H1 (cell line): ENCODE results near the gene MYO15B. TPM values are rescaled to one million over a fixed set of nuclear protein-coding genes. Genes with fewer than 3 reads are reported as not detected.

Experiments
- CTCF ChIA-PET: fragments of 300-600 bp; sonication (Branson Sonifier 250); formaldehyde crosslinking; loops from one replicate; lab custom pipeline; 2021; ENCODE audit not compliant: partially characterized antibody; lab: Charles Lee
- POLR2A ChIA-PET: fragments of 300-600 bp; sonication (Branson Sonifier 250); formaldehyde crosslinking; loops from one replicate; lab custom pipeline; 2021; ENCODE audit warnings: inconsistent platforms; ENCODE audit not compliant: partially characterized antibody; lab: Charles Lee
- DNase-seq, 2 experiments: peaks; one replicate each; pipeline versions ENCODE4 v3.0.0 to v3.0.0-alpha.2; 2010 to 2022; ENCODE audit warnings: low spot score in 2 of 2, low read depth in 1 of 2, mixed read lengths in 1 of 2
- FAIRE-seq: peaks from 2 replicates; lab custom pipeline; 2011; peaks lifted over from hg19 to GRCh38; lab: Jason Lieb, UNC
- H2AFZ ChIP-seq: 2 replicates; pipeline ENCODE4 v1.8.1; 2012; ENCODE audit warnings: low read length, inconsistent platforms
- H2AK5ac ChIP-seq: 2 replicates; pipeline ENCODE4 v1.6.1; 2013; ENCODE audit warnings: low read depth, low read length
- H2BK120ac ChIP-seq: replicated peaks from 2 replicates; pipeline ENCODE3; 2013; ENCODE audit warnings: low read depth, low read length, inconsistent platforms
- H2BK12ac ChIP-seq: 2 replicates; pipeline ENCODE4 v1.6.1; 2013; ENCODE audit warnings: low read depth, low read length
- H2BK15ac ChIP-seq: 2 replicates; pipeline ENCODE4 v1.6.1; 2013; ENCODE audit warnings: low read length
- H2BK20ac ChIP-seq: 2 replicates; pipeline ENCODE4 v1.6.1; 2013; ENCODE audit warnings: low read length
- H2BK5ac ChIP-seq: 2 replicates; pipeline ENCODE4 v1.6.1; 2013; ENCODE audit warnings: low read depth, low read length
- H3K14ac ChIP-seq: 2 replicates; pipeline ENCODE4 v1.6.1; 2013; ENCODE audit warnings: inconsistent platforms; ENCODE audit not compliant: insufficient read length
- H3K18ac ChIP-seq: 2 replicates; pipeline ENCODE4 v1.6.1; 2013; ENCODE audit warnings: low read length; ENCODE audit errors: extremely low read depth
- H3K23ac ChIP-seq: 2 replicates; pipeline ENCODE4 v1.6.1; 2013; ENCODE audit warnings: inconsistent platforms; ENCODE audit not compliant: insufficient read length
- H3K23me2 ChIP-seq: 2 replicates; pipeline ENCODE4 v1.6.1; 2013; ENCODE audit warnings: low read depth, low read length
- H3K27ac ChIP-seq: 2 replicates; pipeline ENCODE4 v1.6.1; 2011; ENCODE audit warnings: low read depth, low read length, inconsistent platforms
- H3K27me3 ChIP-seq, 4 experiments: replicated peaks in 1 of 4; 1 replicate in 1 of 4; 2 replicates in 3 of 4; pipeline versions ENCODE4 v1.6.1 to v1.8.1; 2011 to 2013; ENCODE audit warnings: low read length in 3 of 4, mild to moderate bottlenecking in 3 of 4, inconsistent platforms in 2 of 4, mixed read lengths in 2 of 4, moderate library complexity in 1 of 4; ENCODE audit not compliant: control insufficient read depth in 3 of 4, insufficient read depth in 3 of 4; ENCODE audit errors: extremely low read depth in 1 of 4
- H3K36me3 ChIP-seq, 4 experiments: 2 replicates each; pipeline versions ENCODE4 v1.6.1 to v1.8.1; 2011 to 2013; ENCODE audit warnings: mild to moderate bottlenecking in 4 of 4, low read length in 3 of 4, moderate library complexity in 2 of 4, control low read depth in 1 of 4, inconsistent platforms in 1 of 4; ENCODE audit not compliant: insufficient read depth in 4 of 4, control insufficient read depth in 2 of 4
- H3K4ac ChIP-seq: replicated peaks from 2 replicates; pipeline ENCODE3; 2013; ENCODE audit warnings: low read length, low read depth, mixed read lengths, inconsistent platforms; ENCODE audit not compliant: insufficient read length
- H3K4me1 ChIP-seq, 4 experiments: replicated peaks in 1 of 4; 1 replicate in 1 of 4; 2 replicates in 3 of 4; pipeline versions ENCODE4 v1.6.1 to v1.8.1; 2011 to 2013; ENCODE audit warnings: low read length in 3 of 4, inconsistent platforms in 2 of 4, mixed read lengths in 1 of 4; ENCODE audit not compliant: insufficient read depth in 4 of 4, control insufficient read depth in 3 of 4
- H3K4me2 ChIP-seq, 2 experiments: 2 replicates each; pipeline versions ENCODE4 v1.6.1 to v1.8.1; 2011 to 2013; ENCODE audit warnings: low read depth in 2 of 2, low read length in 2 of 2, control low read depth in 1 of 2, inconsistent platforms in 1 of 2, mild to moderate bottlenecking in 1 of 2; ENCODE audit not compliant: insufficient read depth in 1 of 2
- H3K4me3 ChIP-seq, 4 experiments: fragments of 200-600, 300-600 bp in 1 of 4; sonication (generic), shearing (Covaris generic), sonication (Bioruptor Twin) in 1 of 4; 2 replicates each; pipeline versions ENCODE4 v1.5.1 to v1.8.1; 2011 to 2016; ENCODE audit warnings: low read length in 4 of 4, low read depth in 3 of 4, control low read depth in 2 of 4, inconsistent platforms in 2 of 4, mild to moderate bottlenecking in 2 of 4, mixed read lengths in 1 of 4, moderate library complexity in 1 of 4; ENCODE audit not compliant: insufficient read depth in 2 of 4; ENCODE audit errors: extremely low read depth in 1 of 4
- H3K56ac ChIP-seq: replicated peaks from 2 replicates; pipeline ENCODE3; 2013; ENCODE audit warnings: low read depth, mild to moderate bottlenecking, mixed read lengths, low read length, inconsistent platforms; ENCODE audit not compliant: insufficient read length
- H3K79me1 ChIP-seq: 2 replicates; pipeline ENCODE4 v1.6.1; 2013; ENCODE audit warnings: low read depth, low read length, control low read depth
- H3K79me2 ChIP-seq, 2 experiments: 2 replicates each; pipeline versions ENCODE4 v1.6.1 to v1.8.1; 2012 to 2013; ENCODE audit warnings: low read length in 2 of 2, mild to moderate bottlenecking in 2 of 2, inconsistent platforms in 1 of 2; ENCODE audit not compliant: insufficient read depth in 2 of 2, control insufficient read depth in 1 of 2
- H3K9ac ChIP-seq, 4 experiments: replicated peaks in 1 of 4; 1 replicate in 1 of 4; 2 replicates in 3 of 4; pipeline versions ENCODE4 v1.6.1 to v1.8.1; 2011 to 2013; ENCODE audit warnings: low read depth in 3 of 4, low read length in 3 of 4, control low read depth in 2 of 4, mild to moderate bottlenecking in 2 of 4, moderate library complexity in 2 of 4, inconsistent platforms in 1 of 4; ENCODE audit errors: extremely low read depth in 1 of 4
- H3K9me3 ChIP-seq, 2 experiments: 2 replicates each; pipeline versions ENCODE4 v1.6.1 to v1.8.1; 2012 to 2013; ENCODE audit warnings: mild to moderate bottlenecking in 2 of 2, moderate library complexity in 2 of 2, control low read depth in 1 of 2, inconsistent platforms in 1 of 2, low read depth in 1 of 2, low read length in 1 of 2, mixed read lengths in 1 of 2; ENCODE audit not compliant: insufficient read depth in 2 of 2
- H4K20me1 ChIP-seq, 2 experiments: replicated peaks in 1 of 2; 2 replicates each; pipeline versions ENCODE3 to v1.8.1; 2011 to 2013; ENCODE audit warnings: inconsistent platforms in 2 of 2, low read length in 2 of 2, mild to moderate bottlenecking in 1 of 2; ENCODE audit not compliant: insufficient read depth in 2 of 2, control insufficient read depth in 1 of 2
- H4K5ac ChIP-seq: 2 replicates; pipeline ENCODE4 v1.6.1; 2013; ENCODE audit warnings: low read length, low read depth, mixed read lengths, inconsistent platforms; ENCODE audit not compliant: insufficient read length
- H4K8ac ChIP-seq: 2 replicates; pipeline ENCODE4 v1.8.0; 2013; ENCODE audit warnings: mild to moderate bottlenecking, moderate library complexity, low read length, inconsistent platforms; ENCODE audit not compliant: insufficient read depth; ENCODE audit errors: extremely low read depth
- H4K91ac ChIP-seq: replicated peaks from 2 replicates; pipeline ENCODE3; 2013; ENCODE audit warnings: low read length, mixed read lengths, inconsistent platforms; ENCODE audit not compliant: insufficient read length
- WGBS, 2 experiments: shearing (Covaris generic) in 1 of 2; methylation state at CpG; one replicate each; pipeline versions ENCODE4 v1.1.6 to v1.1.7; 2013 to 2015; ENCODE audit warnings: low lambda C conversion rate in 2 of 2, mixed read lengths in 2 of 2, inconsistent platforms in 1 of 2, low coverage in 1 of 2, missing lambda C conversion rate in 1 of 2; ENCODE audit not compliant: insufficient replicate concordance in 2 of 2, insufficient coverage in 1 of 2, insufficient read length in 1 of 2; ENCODE audit errors: extremely low coverage in 1 of 2, missing lambda C conversion rate in 1 of 2; 5-methylcytosine and 5-hydroxymethylcytosine counted together
- polyA plus RNA-seq, 7 experiments: library from polyadenylated mRNA; depleted of rRNA in 3 of 7; stranded (reverse) in 5 of 7; unstranded in 2 of 7; fragments of >200 nt in 5 of 7; fragments of 200-250 nt in 2 of 7; gene quantifications; 1 replicate in 5 of 7; 2 replicates in 1 of 7; 4 replicates in 1 of 7; pipeline versions ENCODE4 v1.2.1 to v1.2.3, GENCODE V29; 2011 to 2013; ENCODE audit warnings: missing spikeins in 2 of 7, mixed read lengths in 2 of 7
- total RNA-seq: library from RNA; stranded (reverse); fragmentation: NEBNext Ultra II Directional; extraction: Animal tissue kit (Norgen Biotek cat#: 25700); gene quantifications from 2 replicates; pipeline ENCODE4 v1.2.1, GENCODE V29; 2021

The MYO15B gene
- total and polyA plus RNA-seq, 2 of the 8 experiments (the other 6 are each of a cell fraction or from before 2014, with no cell fraction given) = 7.1 to 11.2 TPM

DNA sequence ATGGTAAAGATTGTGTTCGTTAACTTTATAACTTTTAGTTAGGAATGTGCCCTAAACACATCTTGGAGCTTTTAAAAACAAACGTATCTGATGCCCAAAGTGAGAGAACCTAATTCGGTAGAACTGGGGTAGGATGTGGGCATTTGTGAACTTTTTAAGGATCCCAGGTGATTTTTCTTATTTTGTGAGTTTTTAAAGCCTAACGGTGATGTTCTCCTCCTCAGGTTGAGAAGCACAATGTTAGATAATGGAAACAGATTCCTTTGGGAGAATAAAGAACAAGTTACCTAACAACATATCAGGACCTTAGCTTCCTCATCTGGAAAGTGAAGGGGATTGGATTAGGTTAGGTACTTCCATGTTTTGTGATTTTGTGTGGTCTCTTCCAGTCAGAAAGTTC lies 80.2 kb downstream of the MYO15B start:
- no peak overlapping the region for H3K18ac ChIP-seq
- H3K4me3 ChIP-seq = peak overlapping the region; percentile 81 to 99 (median 96)
- H2AK5ac ChIP-seq = no peak overlapping the region
- H2BK12ac ChIP-seq = no peak overlapping the region; the same call in 1 of the 2 replicates
- no peak overlapping the region for H2BK20ac ChIP-seq
- no peak overlapping the region for H3K23ac ChIP-seq
- H3K79me2 ChIP-seq = peaks cover 11 to 62% of the 10 kb centered on the region in 2 experiments; a peak in 3 of 4 replicates
- no peaks in the 10 kb centered on the region for H3K27me3 ChIP-seq
- no peak overlapping the region for H2AFZ ChIP-seq
- peaks cover 0 to 13% (median 3%) of the 10 kb centered on the region in 4 experiments; a peak in 2 of 7 replicates for H3K4me1 ChIP-seq
- no peak overlapping the region for H2BK15ac ChIP-seq
- peak overlapping the region; percentile 88; the same call in 1 of the 2 replicates for H3K27ac ChIP-seq
- H3K9ac ChIP-seq = peak overlapping the region; percentile 90 to 98 (median 96)
- no peak overlapping the region for H2BK120ac ChIP-seq
- no peak for FAIRE-seq
- H2BK5ac ChIP-seq = peak overlapping the region; percentile 98; the same call in 1 of the 2 replicates
- H3K23me2 ChIP-seq = peaks cover 5% of the 10 kb centered on the region; the same call in 1 of the 2 replicates
- ChIA-PET CTCF (interaction anchor here (1.2 to 51.0 kb wide), 7 partner anchors 10 to 112 kb away, joined by 3 to 2200 read pairs (median 8); partner anchors contain the start of gene SMIM5), POLR2A (interaction anchor here (0.9 to 4.1 kb wide), 9 partner anchors 11 to 112 kb away, joined by 3 to 42 read pairs (median 6); a partner anchor contains a TSS)
- peak overlapping the region; percentile 26 for H4K91ac ChIP-seq
- H3K4ac ChIP-seq = no peak overlapping the region
- H3K14ac ChIP-seq = no peak overlapping the region
- H4K8ac ChIP-seq = peak overlapping the region; percentile 99; the same call in 1 of the 2 replicates
- DNase-seq = no peak
- no peak overlapping the region for H3K56ac ChIP-seq
- H3K4me2 ChIP-seq = peak overlapping the region; percentile 70 to 79
- H3K9me3 ChIP-seq = no peaks in the 10 kb centered on the region
- H3K36me3 ChIP-seq = peaks cover 10 to 27% (median 19%) of the 10 kb centered on the region in 4 experiments; a peak in 6 of 8 replicates
- H3K79me1 ChIP-seq = peaks cover 2% of the 10 kb centered on the region; the same call in 1 of the 2 replicates
- 19% methylated on average over 4 of the region's 4 CpGs; no CpG with 5 or more reads in 1 of the 2 experiments for WGBS, 2 experiments
- peaks cover 4% of the 10 kb centered on the region in 2 experiments for H4K20me1 ChIP-seq
- H4K5ac ChIP-seq = no peak overlapping the region
